Stimulated activated CD8-positive, alpha-beta memory T cell treated with anti-CD3 and anti-CD28 coated beads, Interleukin-7, amount 100 ng/mL, for 1 hour (primary cell): Measurements from ENCODE around the gene SMCR8.
"Not testable (repeated sequence)": the region's sequence is repeated elsewhere in the genome, so short reads cannot be mapped to it uniquely, and the experiment has no call there.

ENCODE experiments used
- DNase-seq, 2 donors: peaks; one replicate each; pipeline ENCODE4 v3.0.0-alpha.2; 2020; ENCODE audit warnings: low read depth in 2 of 2

The SMCR8 gene

GRCh38 chr17:18318771-18319450 is 3.8 kb downstream of the SMCR8 start:
- no peak for DNase-seq

DNA sequence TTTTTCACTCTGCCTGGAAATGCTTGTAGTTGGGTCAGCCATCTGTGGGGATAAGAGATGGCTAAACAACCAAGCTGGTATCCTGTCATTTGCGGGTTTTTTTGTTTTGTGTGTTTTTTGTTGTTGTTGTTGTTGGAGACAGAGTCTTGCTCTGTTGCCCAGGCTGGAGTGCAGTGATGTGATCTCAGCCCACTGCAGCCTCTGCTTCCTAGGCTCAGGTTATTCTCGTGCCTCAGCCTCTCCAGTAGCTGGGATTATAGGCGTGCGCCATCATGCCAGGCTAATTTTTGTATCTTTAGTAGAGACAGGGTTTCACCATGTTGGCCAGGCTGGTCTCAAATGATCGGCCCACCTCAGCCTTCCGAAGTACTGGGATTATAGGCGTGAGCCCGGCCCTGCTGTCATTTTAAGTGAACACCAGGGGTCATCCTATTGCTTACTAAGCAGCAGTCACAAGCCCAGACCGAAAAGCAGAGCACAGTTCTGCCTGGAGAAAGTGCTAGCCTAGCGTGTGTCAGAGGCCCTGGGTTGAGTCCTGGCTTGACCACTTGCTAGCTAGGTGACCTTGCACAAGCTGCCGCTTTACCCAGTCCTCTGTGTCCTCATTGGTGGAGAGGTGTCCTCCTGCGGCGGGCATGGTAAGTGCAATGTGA is 4.6 kb downstream of the SMCR8 start:
- no peak for DNase-seq

DNA sequence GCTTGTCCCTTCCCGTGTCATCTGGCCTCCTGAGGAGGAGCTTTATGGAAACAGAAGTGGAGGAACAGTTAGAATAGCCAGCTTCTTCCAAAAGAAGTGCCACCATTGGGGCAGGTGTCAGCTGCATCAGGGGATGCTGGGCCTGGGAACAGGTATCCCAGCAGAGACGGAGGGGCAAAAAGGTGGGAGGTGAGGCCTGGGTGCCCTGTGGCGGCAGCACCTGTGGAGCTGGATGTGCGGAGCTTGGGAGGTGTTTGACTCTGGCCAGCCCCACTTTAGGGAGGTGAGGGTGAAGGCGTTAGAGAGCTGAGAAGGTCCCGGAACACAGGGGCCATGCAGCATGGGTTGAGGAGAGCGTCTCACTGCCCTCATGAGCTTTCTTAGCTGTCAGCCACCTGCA is 5.2 kb downstream of the SMCR8 start:
- DNase-seq: no peak

DNA sequence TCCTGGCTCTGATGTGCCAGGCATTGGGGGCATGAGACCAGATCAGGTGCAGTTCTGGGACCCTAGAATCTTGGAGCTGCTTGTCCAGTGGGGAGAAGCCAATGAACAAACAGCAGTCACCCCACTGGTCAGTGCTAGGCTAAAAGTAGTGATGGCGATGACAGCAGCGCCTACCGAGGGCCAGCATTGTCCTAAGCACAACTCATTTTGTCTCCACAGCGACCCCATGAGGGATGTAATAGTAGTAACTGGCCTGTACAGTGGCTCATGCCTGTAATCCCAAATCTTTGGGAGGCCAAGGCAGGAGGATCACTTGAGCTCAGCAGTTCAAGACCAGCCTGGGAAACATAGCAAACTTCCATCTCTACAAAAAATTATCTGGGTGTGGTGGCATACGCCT is 6.2 kb downstream of the SMCR8 start:
- DNase-seq: no peak

GRCh38 chr17:18322522-18322921 is 7.4 kb downstream of the SMCR8 start:
- DNase-seq: no peak

DNA sequence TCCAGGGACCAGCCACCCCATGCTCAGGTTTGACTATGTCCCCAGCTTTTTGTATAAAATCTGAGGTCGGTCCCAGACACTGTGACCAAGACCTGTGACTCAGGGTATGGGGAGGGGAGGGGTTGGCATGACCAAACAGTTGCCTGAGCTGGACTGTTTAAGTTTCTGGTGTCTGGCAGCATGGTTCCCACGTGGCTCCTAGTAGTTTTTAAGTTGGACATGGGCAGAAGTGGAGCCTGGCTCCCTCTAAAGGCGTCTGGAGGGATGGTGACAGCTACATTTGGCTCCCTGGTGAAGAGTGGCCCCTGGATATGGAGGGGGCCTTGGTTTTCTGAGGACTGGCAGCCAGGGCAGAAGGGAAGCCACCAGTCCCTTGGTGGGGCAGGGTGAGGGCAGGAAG is 7.9 kb downstream of the SMCR8 start:
- no peak for DNase-seq

DNA sequence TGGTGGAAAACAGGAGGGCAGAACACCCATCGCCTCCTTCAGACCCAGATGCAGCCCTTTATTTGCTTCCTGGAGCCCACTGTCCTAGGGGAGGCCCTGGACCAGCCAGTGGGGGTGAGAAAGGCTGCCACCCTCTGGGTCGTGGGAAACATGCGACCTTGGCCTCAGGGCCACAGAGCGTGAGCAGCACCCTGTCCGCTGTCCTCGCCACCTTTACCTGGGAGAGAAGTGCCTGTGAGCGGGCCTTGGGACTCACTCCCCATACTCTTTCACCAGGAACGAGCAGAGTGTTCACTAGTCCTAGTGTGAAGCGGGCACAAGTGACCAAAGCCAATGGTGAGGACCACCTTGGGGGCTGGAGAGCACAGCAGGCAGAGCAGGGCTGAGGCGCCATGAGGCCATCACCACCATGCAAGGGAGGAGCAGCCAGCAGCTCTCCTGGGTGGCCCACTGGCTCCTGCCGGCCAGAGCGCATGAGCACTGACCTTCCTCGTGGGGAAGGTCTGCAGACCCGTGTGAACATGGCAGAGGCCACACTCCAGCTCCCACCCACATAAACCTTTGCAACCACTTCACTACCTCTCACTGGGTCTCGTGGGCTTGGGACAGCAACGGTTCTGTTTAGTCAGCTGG is 8.5 kb downstream of the SMCR8 start:
- no peak for DNase-seq

DNA sequence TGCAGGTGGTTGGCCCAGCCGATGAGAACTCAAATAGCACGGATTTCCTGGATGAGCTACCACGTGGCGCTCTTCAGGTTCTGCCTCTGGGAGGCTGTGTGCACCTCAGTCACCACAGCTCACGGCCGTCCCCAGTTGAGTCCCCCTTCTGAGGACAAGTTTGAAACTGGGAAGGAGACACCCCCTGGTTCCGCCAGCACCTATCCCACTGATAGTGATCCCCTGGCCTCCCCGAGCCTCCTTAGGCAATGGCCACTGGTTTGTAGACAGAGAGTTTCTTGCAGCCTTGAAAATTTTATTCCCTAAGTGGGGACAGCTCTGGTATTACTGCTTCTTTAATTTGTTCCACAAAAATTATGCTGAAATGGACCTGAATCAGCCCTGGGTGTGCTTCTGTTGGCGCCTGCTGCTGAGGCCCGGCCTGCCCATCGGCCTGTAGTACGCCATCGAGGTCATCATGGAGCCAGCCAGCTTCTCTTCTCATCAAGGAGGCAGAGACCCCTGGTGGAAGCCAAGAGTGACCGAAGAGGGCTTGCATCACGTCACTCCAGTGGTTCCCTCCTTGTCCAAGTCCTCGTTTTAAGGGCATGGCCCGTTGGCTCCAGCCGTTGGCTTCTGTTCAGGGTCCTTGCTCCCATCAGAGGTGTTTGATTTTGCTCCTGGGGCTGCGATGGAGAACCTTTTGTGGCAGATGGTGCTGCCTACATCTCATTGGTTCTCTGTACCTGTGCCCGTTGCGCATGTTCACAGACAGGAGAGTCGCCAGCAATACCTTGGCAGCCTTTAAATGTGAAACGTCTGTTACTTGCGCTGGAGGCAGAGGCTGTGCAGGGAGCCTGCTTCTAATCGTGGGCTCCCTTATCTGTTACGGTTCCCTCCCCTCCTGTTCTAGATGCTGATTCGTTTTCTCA is 9.3 kb downstream of the SMCR8 start:
- DNase-seq: no peak

DNA sequence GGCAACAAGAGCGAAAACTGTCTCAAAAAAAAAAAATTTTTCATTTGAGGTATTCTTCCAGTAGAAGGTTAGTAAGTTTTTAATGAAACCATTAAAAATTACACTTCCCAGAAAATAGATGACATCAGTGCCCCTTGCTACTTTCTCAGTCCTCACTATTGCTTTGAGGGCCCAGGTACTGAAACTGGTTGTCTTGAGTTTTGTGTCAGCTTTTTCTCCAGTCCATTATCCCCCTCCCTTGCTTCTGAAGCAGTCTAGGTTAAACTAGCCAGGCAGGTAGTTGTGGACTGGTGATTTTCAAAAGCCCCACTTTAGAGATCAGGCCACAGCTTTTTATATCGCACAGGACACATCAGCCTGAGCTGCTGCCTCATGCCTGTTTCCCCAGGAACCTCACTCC is 10.9 kb downstream of the SMCR8 start:
- no peak for DNase-seq

- DNase-seq: no peak
Measured at GRCh38 chr17:18326572-18326971, 11.5 kb downstream of the SMCR8 start.

DNA sequence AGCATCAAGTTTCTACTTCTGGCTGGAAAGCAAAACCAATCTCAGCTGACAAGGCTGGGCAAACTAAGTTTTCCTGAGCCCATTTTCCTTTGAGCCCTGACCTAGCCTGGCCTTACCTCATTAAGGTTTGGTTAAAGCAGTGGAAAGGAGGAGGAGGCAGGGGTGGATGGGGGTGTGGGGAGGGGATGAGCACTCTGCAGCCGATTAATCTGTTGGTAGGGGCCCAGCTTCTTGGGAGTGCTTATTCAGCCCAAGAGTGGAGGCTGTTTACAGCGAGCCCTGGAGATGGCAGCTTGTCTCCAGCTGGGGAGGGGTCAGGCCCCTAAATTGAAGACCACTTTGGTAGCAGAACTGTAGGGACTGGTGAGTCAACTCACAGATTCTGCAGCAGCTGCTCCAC is 12.0 kb downstream of the SMCR8 start:
- no peak for DNase-seq

GRCh38 chr17:18327556-18327955 is 12.5 kb downstream of the SMCR8 start:
- DNase-seq: no peak

GRCh38 chr17:18328643-18329204 is 13.6 kb downstream of the SMCR8 start:
- no peak for DNase-seq

DNA sequence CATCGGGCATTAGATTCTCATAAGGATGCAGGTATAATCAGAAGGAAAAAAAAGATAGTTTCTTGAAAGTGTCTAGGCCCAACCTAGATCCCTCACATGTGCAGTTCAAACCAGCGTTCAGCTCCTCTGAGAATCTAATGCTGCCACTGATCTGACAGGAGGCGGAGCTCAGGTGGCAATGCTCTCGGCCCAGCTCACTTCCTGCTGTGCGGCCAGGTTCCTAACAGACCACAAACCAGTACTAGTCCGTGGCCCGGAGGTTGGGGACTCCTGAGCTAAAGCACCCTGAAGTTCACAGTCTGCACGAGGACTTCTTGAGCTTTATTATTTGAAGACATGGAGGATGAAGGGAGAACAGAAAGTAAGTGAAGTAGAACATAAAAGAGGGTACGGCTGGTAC is 16.8 kb downstream of the SMCR8 start:
- no peak for DNase-seq

GRCh38 chr17:18332909-18333489 is 17.9 kb downstream of the SMCR8 start:
- DNase-seq: no peak

- DNase-seq: not testable (repeated sequence)
Measured at GRCh38 chr17:18338158-18338557, 23.1 kb downstream of the SMCR8 start.

DNA sequence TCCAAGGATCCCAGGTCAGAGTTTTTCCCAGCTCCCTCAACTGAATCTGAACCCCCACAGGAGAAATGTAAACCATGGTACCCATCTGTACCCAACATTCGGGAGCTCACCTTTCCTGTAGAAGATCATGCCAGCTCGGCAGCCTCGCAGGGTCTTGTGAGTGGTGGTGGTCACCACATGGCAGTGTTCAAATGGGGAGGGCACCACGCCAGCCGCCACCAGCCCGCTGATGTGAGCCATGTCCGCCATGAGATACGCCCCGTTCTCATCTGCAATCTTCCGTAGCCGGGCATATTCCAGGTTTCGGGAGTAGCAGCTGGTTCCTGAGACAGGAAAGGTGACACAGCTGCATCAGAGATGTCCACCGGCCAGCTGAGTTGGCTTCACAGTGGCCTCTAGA is 24.8 kb downstream of the SMCR8 start:
- no peak for DNase-seq

GRCh38 chr17:18344021-18344420 is 28.9 kb downstream of the SMCR8 start:
- DNase-seq: no peak

GRCh38 chr17:18353541-18353940 is 38.4 kb downstream of the SMCR8 start:
- no peak for DNase-seq

DNA sequence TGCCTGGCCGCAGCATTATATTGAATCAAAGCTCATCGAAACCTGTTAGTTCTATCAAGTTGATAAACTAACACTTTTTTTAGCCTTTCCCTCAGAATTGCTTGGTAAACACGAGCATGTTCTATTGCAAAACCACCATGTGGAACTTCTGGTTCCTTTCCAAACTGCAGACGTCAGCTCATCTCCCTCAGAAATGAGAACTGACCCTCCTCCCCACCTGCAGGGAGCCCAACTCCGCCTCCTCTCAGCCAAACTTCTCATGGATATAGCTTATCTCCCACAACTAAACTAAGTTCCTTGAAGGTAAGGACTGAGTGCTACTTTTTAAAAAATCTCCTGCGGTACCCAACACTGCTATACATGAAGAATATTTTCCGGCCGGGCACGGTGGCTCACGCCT is 41.5 kb downstream of the SMCR8 start:
- DNase-seq: no peak

DNA sequence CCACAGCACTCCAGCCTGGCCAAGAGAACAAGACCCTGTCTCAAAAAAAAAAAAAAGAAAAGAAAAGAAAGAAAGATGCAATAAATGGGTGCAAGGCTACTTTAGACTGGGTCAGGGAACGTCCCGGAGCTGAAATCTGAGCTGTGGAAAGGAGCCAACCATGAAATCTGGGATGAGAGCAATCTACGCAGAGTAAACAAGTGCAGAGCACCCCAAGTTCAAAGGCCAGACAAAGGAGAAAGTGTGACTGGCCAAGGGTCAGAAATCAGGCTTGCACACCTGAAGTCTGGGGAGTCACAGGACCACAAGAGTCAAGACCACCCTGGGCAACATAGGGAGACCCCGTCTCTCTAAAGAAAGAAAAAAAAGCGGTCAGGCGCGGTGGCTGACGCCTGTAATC is 45.4 kb downstream of the SMCR8 start:
- no peak for DNase-seq
